Measurements from ENCODE around the gene PLXNB1.

DNA sequence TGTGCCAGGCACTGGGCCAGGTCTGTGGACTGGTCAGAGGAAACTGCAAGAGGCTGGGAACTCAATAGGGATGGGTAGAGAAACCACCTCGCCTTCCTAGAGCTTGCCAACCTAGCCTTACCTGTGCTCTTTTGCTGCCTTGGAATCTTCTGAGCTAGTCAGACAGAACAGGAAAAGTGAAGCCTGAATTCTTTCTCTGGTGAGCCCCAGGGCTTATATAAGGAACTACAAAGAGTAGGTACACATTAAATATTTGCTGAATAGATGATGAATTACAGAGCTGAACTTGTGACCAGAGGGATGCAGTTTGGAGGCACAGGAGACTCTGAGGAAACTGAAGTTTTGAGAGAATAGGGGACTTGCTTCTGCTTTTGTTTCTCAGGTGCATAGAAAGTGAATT, 73.5 kb downstream of the PLXNB1 start:
- TF ChIP-seq CTCF (IDR thresholded peaks at IDR 0.05) (no peak), POLR2A (IDR thresholded peaks at IDR 0.05) (no peak)
